ENCODE data around the gene SIAH1.
"Not testable (repeated sequence)": the region's sequence is repeated elsewhere in the genome, so short reads cannot be mapped to it uniquely, and the experiment has no call there.

Gene SIAH1

GRCh38 chr16:48330189-48330840, 54.9 kb downstream of the SIAH1 start:
- no peak for DNase-seq

GRCh38 chr16:48329138-48329537, 56.1 kb downstream of the SIAH1 start:
- DNase-seq: no peak

DNA sequence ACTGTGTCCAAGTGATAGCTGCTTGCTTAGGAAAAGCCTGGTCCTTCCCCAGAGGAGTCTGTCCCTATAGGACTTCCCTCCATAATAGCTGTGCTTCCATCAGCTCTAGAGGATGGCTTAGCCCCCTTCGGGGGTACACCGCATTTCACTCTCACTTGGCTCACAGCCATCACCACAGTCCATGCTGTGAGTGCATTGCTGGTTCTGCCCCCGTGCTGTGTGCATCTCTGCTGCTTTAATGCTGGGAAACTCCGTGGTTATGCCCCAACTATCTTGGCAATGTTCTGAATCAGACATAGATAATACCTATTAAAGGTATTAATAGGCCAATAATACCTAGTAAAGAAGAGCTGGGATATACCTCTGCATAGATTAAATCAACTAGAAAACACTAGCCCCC, 58.3 kb downstream of the SIAH1 start:
- DNase-seq: no peak

GRCh38 chr16:48323783-48324775, 61.1 kb downstream of the SIAH1 start:
- no peak for DNase-seq

- no peak for DNase-seq
Measured at GRCh38 chr16:48321317-48322036, 63.7 kb downstream of the SIAH1 start.

DNA sequence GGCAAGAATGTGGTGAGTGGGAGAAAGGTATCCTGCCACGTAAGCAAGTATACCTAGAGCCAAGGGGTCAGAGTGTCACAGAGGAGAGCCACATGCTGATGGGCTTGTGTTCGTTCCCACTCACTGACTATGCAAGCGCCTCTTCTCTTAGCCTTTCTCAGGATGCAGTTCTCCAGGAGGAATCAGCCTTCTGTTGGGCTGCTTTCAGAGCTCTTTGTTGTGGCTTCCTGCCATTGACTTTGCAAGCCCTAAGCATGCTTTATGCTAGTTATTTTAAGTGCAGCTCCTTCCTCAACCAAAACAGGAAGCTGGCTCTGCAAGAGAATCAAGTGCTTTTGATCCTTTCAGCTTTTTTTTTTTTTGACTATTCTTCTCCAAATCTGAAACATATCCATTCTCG, 66.6 kb downstream of the SIAH1 start:
- no peak for DNase-seq

DNA sequence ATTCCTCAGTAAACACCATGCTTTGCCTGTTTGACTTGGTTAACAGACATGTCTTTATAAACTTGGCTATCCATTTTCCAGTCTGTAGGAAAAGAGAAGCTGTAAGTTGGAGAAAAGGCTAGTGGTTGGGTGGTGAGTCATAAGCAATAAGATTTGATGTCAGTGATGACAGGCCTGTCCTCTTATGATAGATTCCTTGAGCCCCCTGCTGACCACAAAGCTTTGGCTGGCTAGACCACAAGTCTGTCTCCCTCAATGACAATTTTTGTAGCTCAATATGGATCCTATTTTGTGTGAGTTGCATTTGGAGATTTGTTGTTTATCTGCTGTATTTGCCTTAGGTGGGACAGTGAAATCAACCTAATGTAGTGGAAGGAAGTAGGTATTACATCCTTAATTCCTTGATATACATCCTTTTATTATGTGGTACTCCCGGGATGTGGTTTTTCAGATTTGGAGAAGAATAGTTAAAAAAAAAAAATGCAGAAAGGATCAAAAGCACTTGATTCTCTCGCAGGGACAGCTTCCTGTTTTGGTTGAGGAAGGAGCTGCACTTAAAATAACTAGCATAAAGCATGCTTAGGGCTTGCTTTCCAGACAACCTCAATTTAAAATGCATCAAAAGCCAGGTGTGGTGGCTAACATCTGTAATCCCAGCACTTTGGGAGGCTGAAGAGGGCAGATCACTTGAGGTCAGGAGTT, 67.4 kb downstream of the SIAH1 start:
- no peak for DNase-seq

- no peak for DNase-seq
Measured at GRCh38 chr16:48317026-48317425, 68.2 kb downstream of the SIAH1 start.

DNA sequence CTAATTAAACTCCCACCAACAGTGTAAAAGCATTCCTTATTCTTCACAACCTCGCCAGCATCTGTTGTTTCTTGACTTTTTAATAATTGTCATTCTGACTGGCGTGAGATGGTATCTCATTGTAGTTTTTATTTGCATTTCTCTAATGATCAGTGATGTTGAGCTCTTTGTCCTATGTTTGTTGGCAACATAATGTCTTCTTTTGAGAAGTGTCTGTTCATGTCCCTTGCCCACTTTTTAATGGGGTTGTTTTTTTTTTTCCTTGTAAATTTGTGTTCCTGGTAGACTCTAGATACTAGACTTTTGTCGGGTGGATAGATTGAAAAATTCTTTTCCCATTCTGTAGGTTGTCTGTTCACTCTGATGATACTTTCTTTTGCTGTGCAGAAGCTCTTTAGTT, 71.3 kb downstream of the SIAH1 start:
- not testable (repeated sequence) for DNase-seq

GRCh38 chr16:48310908-48311641, 74.1 kb downstream of the SIAH1 start:
- DNase-seq: no peak

All from DMS79 treated with DMSO at 0.1 percent for 48 hours (cell line).